ENCODE data around the gene UBXN2A.
"Not testable (repeated sequence)": the region's sequence is repeated elsewhere in the genome, so short reads cannot be mapped to it uniquely, and the experiment has no call there.

The UBXN2A gene

GRCh38 chr2:23941644-23942043, 1.4 kb downstream of the UBXN2A start:
- DNase-seq (ENCODE audit: low spot score), result no peak

DNA sequence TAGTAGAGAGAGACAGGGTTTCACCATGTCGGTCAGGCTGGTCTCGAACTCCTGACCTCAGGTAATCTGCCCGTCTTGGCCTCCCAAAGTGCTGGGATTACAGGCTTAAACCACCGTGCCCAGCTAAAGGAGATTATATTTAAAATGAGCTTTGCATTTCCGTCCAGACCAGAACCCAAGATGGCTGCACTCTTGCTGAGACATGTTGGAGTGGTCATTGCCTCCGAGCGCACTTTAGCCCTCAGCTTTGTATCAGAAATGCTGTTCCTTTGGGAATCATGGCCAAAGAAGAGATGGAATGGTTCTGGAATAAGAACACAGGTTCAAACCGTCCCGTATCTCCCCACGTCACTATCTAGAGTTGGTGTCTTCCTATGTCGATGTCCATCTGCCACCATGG, 3.4 kb downstream of the UBXN2A start:
- no peak for DNase-seq (ENCODE audit: low spot score)

DNA sequence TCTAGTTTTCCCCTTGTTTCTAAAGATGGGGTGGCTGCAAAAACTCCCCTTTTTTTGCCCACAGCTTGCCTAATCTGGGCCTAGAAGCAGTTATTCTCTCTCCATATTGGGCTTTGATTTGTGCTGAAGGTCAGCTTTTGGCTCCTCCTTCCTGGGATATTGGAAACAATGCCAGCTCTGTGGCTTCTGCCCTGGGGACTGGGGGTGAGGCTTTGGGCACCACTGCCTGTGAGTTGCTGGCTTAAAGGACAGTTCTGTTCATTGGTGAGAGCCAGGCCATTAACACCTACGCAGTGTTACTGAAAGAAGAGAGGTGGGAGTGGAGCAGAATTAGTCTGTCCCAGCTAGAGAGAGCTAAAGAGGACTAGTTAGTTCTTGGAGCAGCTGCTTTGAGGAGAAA, 4.3 kb downstream of the UBXN2A start:
- DNase-seq (ENCODE audit: low spot score), result no peak

DNA sequence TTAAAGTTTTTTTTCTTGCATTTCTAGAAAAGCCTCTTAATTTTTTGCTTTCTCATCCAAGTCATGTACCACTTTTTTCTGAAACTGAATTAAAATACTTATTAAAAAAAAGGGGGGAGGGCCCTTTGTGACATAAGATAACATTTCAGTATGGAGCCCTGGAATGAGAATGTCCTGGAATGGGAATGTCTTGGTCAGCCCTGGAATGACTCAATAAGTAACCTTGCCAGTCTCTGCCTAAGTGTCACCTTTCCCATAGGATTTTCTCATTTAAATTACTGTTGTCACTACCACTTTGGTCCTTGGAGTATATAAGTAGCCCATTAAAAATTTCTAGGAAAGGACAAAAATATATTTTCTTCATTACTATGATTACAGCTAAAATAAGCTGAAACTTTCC, 4.7 kb downstream of the UBXN2A start:
- DNase-seq (ENCODE audit: low spot score), result no peak

GRCh38 chr2:23947350-23947749, 7.1 kb downstream of the UBXN2A start:
- no peak for DNase-seq (ENCODE audit: low spot score)

GRCh38 chr2:23952558-23952957, 12.3 kb downstream of the UBXN2A start:
- DNase-seq (ENCODE audit: low spot score), result not testable (repeated sequence)

DNA sequence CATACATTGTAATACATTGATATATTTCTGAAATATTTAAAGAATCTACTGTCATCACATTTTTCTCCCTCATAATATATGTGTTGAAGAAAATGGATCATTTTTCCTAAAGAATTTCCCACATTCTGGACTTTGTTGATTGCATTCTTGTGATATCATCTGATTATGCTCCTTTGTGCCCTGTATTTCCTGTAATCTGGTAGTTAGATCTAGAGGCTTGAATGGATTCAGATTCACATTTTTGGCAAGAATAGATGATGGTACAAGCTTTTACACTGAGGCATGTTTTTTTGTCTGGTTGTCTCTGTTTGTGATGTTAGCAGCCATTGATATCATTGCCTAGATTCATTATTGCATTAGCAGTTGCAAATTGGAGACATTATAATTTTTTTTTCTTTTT, 13.4 kb downstream of the UBXN2A start:
- no peak for DNase-seq (ENCODE audit: low spot score)

- DNase-seq (ENCODE audit: low spot score), result no peak
Observed at GRCh38 chr2:23954325-23955014, 14.2 kb downstream of the UBXN2A start.

DNA sequence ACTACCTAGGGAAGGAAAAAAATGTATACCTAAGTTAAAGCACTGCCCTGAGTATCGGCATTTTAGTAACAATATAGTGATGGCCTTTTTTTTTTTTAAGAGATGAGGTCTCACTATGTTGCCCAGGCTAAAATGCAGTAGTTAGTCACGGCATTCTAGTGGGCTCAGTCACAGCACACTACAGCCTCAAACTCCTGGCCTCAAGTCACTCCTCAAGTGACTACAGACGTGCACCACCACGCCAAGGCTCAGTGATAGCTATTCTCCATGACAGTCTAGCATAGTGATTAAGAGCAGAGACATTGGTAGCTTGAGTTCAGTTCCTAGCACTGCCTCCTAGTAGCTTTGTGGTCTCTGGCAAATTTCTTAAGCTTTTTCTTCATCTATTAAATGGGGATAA, 27.6 kb downstream of the UBXN2A start:
- no peak for DNase-seq (ENCODE audit: low spot score)

GRCh38 chr2:23976883-23977282, 36.6 kb downstream of the UBXN2A start:
- no peak for DNase-seq (ENCODE audit: low spot score)

DNA sequence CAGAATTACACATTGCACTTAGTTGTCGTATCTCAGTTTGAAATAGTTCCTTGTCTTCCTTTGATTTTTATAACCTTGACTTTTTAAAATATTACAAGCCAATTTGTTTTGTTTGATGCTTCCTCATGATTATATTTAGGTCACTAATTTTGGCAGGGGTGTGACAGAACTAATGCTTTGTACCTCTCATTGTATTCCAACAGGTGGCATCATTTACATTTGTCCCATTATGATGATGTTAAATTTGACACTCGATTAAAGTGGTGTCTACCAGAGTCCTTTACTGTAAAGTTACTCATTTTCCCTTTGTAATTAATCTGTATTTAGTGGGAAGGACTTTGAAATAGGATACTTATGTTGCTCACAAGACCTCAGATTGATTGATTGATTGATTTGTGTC, 48.1 kb downstream of the UBXN2A start:
- peak; percentile 6 for DNase-seq (ENCODE audit: low spot score)

DNA sequence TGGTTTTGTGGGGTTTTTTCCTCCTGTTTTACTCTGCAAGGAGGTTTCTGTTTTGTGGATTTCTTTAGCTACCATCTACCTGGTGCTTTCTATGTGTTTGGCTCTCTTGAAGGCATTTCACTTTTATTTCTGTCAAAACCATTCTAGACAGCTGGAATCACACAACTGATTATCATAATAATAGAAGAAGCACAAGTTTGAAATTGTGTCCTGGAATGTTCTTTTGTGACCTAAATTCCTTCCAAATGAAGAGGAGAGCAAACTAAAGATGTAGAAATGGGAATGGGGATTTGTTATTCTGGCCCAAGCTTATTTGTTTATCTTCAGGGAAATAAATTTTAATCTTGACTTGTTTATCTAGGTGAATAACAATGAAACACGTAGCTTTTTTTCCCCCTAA, 52.7 kb downstream of the UBXN2A start:
- no peak for DNase-seq (ENCODE audit: low spot score)

DNA sequence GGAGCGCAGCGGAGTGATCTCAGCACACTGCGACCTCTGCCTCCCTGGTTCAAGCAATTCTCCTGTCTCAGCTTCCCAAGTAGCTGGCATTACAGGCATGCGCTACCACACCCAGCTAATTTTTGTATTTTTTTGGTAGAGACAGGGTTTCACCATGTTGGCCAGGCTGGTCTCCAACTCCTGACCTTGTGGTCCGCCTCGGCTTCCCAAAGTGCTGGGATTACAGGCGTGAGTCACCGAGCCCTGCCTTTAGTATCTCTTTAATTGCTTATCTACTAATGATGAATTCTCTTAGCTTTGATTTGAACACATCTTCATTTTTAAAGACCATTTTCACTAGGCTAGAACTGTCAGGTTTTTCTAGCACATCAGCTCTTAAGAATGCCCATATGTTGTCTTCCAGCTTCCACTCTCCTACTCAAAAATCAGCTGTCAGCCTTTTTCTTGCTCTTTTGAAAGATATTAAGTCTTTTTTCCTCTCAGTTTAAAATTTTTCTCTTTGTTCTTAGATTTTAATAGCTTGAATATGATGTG, 53.5 kb downstream of the UBXN2A start:
- no peak for DNase-seq (ENCODE audit: low spot score)

- no peak for DNase-seq (ENCODE audit: low spot score)
Observed at GRCh38 chr2:23994567-23994966, 54.3 kb downstream of the UBXN2A start.

GRCh38 chr2:24007693-24008092, 67.4 kb downstream of the UBXN2A start:
- no peak for DNase-seq (ENCODE audit: low spot score)

GRCh38 chr2:24008672-24009366, 68.6 kb downstream of the UBXN2A start:
- DNase-seq (ENCODE audit: low spot score), result no peak

DNA sequence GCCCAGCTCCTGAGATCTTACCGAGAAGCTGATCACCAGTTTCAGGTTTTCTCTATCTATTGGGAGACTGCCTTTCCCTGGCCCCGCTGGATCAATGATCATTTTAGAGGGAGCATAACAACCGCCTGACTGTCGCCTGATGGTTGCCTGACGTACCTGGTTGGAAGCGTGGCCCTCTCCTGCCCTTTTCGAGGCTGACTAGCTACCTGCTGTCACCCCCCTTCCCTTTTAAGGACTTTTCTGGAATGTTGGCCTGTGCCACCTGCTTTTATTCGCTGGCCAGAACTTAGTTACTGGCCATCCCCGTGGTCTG, 69.1 kb downstream of the UBXN2A start:
- no peak for DNase-seq (ENCODE audit: low spot score)

- DNase-seq (ENCODE audit: low spot score), result no peak
Observed at GRCh38 chr2:24009680-24010476, 69.6 kb downstream of the UBXN2A start, which contains the start of gene MFSD2B. Gene MFSD2B (plus strand): TSS chr2:24010085. CDS start chr2:24010097, 12 bp downstream.

DNA sequence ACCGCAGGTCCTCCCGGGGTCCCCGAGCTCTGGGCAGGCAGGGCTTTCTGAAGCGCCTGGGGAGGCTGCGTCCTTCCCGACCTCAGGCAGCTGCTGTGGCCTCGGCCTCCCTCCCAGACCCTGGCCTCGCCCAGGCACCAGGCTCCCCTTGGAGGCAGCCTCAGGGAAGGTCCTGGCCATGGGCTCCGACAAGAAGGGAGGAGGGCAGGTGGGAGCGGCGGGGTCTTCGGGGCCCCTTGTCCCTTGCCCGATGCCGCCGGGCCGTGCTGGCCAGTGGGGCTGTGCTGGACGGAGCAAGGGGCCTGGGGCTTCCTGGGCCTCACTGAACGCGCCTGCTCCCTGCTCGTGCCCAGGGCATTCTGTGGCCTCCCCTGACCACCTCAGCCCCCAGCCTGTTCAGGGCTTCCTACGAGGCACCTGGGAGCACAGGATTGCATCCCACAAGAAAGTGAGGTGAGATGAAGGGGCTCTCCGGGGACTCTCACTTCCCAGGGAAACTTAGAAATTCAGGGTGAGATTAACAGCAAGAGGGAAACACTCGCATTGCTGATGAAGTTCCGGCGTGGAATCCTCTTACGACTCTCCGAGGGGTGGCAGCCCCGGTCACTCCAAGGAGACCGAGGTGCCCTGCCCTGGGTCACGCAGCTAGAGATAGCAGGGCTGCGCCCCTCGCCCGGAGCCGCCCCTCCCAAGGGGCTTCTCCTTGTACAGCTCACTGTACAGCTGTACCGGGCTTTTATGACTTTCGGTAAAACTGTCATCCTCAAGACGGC, 70.4 kb downstream of the UBXN2A start:
- no peak for DNase-seq (ENCODE audit: low spot score)

DNA sequence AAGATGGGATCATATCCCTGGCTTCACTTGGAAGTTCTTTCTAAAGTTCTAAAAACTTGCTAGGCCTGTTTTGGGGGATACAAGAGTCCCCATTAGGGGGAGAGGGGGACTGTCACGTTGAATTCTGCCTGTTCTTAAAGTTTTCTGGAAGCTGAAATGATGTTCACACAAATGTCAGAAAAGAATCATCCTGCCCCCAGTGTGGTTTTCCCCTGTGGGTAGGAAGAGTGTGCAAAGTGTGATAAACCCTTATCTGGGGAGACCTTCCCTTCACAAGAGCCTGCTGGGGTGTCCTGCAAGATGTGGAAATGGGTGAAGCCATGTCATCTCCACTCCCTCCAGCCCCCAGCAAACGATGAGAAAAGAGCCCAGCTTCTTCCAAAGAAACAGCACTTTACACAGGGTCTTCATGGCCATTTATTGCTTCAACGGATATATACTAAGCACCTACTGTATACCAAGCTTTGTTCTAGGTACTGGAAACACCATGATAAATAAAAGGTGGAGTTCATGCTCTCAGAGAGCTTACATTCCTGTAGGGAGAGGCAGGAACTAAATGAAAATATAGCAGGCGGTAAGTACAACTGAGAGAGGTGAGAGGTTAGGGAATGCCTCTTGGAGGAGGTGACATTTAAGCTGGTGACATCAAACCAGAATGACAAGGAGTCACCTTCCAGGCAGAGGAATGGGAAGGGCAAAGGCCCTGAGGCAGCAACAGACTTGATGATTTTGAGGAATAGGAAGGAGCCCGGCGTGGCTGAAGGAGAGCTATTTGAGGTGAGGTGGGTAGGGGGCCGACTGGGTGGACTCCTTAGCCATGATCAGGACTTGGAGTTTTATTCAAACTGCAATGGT, 71.2 kb downstream of the UBXN2A start:
- DNase-seq (ENCODE audit: low spot score), result no peak

GRCh38 chr2:24012521-24013188, 72.4 kb downstream of the UBXN2A start:
- no peak for DNase-seq (ENCODE audit: low spot score)
